ENCODE measurements around the gene BPNT1.

DNA sequence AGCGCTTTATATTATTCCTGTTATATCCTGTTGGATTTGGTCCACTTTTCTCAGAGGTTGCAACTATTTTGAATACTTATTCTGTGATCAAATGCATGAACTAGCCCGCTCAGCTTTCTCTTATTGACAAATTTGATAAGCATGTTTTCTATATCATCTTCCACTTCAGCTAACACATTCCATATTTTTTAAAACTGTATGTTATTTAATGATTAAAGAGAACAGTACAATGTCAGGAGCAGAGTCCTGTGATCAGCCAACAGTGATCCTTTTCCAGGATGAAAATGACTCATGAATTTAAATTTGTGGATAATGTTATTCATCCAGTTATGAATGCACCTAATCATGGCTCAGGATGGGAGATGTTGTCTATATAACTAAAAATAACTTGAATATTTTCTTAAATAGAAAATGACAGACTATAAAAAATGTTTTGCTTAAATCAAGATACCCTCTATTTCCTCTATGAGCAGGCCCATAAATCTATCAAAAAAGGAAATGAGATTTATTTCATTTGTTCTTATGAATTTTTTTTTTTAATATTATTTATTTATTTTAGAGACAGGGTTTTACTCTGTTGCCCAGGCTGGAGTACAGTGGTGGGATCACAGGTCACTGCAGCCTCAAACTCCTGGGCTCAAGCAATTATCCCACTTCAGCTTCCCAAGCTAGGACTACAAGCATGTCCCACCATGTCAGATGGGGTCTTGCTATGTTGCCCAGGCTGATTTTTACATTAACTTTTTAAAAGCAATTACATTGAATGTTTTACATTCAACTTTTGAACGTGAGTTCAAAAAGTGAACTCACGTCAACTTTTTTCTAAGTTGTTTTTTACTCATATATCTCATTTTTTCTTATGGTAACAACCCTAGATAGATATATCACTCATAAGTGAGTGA, 12.5 kb downstream of the BPNT1 start:
- no peak for TF ChIP-seq JUND (IDR thresholded peaks at IDR 0.05)
- no peak for TF ChIP-seq REST (IDR thresholded peaks at IDR 0.05)
